Measurements from ENCODE around the gene ALDH1L1. TPM values are rescaled to one million over a fixed set of nuclear protein-coding genes. Genes with fewer than 3 reads are reported as not detected.
A peak's percentile ranks its signal among the peaks of the same experiment; 100 is the strongest.

ALDH1L1 gene
- total RNA-seq, 1 experiment from 2014 or later: not detected

- peaks cover 11% of the 10 kb centered on the region for H3K27me3 ChIP-seq (replicated peaks)
- no peaks in the 10 kb centered on the region for H3K36me3 ChIP-seq
- no peaks in the 10 kb centered on the region for H3K9me3 ChIP-seq (replicated peaks)
- H3K27ac ChIP-seq: no peak overlapping the region
- no peak overlapping the region for H3K4me3 ChIP-seq
- peak in 1 of 2 experiments; percentile 18 for DNase-seq (ENCODE audit: low read depth in 1 of 2, low spot score in 2 of 2)
- H3K4me1 ChIP-seq (replicated peaks): no peaks in the 10 kb centered on the region
These were observed 33.0 kb downstream of the ALDH1L1 start for GRCh38 chr3:126147147-126147931.

DNA sequence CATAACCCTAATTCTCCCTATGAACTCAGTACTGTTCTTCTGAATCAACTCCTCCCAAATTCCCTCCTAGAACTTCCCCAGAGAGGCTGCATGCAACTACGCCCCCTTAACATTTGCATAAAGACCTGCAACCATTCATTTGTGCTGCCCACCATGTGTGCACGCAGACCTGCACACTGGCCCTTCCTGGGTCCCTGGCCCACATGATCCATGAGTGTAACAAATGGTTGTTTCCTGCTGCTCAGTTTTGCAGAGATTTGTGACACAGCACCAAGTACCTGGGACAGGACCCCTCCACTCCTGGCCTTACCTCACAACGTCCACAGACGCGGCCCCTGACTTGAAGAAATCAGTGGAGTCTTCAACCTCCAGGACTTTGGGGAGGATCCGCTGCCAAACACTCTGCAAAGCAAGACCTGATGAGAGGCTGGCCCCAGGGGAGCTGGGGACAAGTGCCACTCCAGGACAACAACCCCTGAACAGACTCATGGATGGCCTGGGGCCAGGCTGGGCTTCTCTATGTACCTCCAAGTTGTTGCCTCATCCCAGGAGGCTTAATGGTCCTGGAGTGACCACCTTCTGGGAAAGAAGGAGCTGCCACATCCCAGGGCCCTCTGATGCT lies 33.8 kb downstream of the ALDH1L1 start:
- Histone ChIP-seq H3K36me3 (no peaks in the 10 kb centered on the region), H3K27me3 (replicated peaks) (peaks cover 13% of the 10 kb centered on the region), H3K4me1 (replicated peaks) (no peaks in the 10 kb centered on the region), H3K4me3 (no peak overlapping the region), H3K27ac (no peak overlapping the region), H3K9me3 (replicated peaks) (no peaks in the 10 kb centered on the region)
- DNase-seq (ENCODE audit: low read depth in 1 of 2, low spot score in 2 of 2): peak in 1 of 2 experiments; percentile 34

- H3K4me3 ChIP-seq: no peak overlapping the region
- peak in 1 of 2 experiments; percentile 21 for DNase-seq (ENCODE audit: low read depth in 1 of 2, low spot score in 2 of 2)
- no peak overlapping the region for H3K27ac ChIP-seq
- H3K27me3 ChIP-seq (replicated peaks): peaks cover 19% of the 10 kb centered on the region
- no peaks in the 10 kb centered on the region for H3K9me3 ChIP-seq (replicated peaks)
- H3K4me1 ChIP-seq (replicated peaks): no peaks in the 10 kb centered on the region
- H3K36me3 ChIP-seq: no peaks in the 10 kb centered on the region
These were observed 34.4 kb downstream of the ALDH1L1 start for GRCh38 chr3:126146034-126146433.

GRCh38 chr3:126142652-126143051 lies 37.7 kb downstream of the ALDH1L1 start:
- H3K27me3 ChIP-seq (replicated peaks): peaks cover 34% of the 10 kb centered on the region

DNA sequence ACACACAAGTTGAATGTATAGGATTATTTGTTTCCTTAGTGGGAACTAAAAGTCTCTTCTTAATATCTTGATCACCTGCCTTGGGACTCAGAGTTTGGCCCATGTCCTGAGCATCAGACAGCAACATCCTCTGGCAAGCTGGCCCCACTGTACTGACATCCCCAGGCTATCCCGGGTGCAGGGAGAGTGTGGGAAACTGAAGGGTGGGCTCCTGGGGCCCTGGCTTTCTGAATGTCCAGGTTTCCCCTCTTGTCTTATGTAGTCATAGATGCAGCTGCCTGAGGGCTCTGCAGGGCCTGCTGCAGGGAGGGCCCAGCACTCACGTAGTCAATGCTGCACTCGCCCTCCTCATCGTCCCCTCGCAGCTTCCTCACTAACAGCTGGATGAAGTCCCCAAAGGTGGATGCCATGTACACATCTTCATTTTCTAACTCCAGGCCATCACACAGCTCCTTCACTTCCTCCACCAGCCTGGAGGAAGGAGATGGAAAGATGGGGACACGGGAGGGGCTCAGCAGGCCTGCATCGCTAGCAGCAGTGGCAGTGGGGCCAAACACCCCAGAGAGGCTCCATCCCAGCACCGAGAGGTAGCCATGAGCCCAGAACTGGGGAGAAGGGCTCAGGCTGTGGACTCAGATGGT lies 42.8 kb downstream of the ALDH1L1 start:
- no peaks in the 10 kb centered on the region for H3K4me1 ChIP-seq (replicated peaks)
- DNase-seq (ENCODE audit: low read depth in 1 of 2, low spot score in 2 of 2): peak in 1 of 2 experiments; percentile 25
- no peak overlapping the region for H3K4me3 ChIP-seq
- peaks cover 25% of the 10 kb centered on the region for H3K27me3 ChIP-seq (replicated peaks)
- no peaks in the 10 kb centered on the region for H3K36me3 ChIP-seq
- H3K27ac ChIP-seq: no peak overlapping the region
- H3K9me3 ChIP-seq (replicated peaks): no peaks in the 10 kb centered on the region

More at GRCh38 chr3:126142652-126143051, 37.7 kb downstream of the ALDH1L1 start:
- no peaks in the 10 kb centered on the region for H3K4me1 ChIP-seq (replicated peaks)
- no peak overlapping the region for H3K27ac ChIP-seq
- DNase-seq (ENCODE audit: low read depth in 1 of 2, low spot score in 2 of 2): no peak
- H3K36me3 ChIP-seq: no peaks in the 10 kb centered on the region
- H3K4me3 ChIP-seq: no peak overlapping the region
- no peaks in the 10 kb centered on the region for H3K9me3 ChIP-seq (replicated peaks)

GRCh38 chr3:126136428-126137220 lies 43.8 kb downstream of the ALDH1L1 start:
- no peaks in the 10 kb centered on the region for H3K36me3 ChIP-seq
- no peaks in the 10 kb centered on the region for H3K9me3 ChIP-seq (replicated peaks)
- no peaks in the 10 kb centered on the region for H3K4me1 ChIP-seq (replicated peaks)
- no peak overlapping the region for H3K27ac ChIP-seq
- peak in 1 of 2 experiments; percentile 24 for DNase-seq (ENCODE audit: low read depth in 1 of 2, low spot score in 2 of 2)
- no peak overlapping the region for H3K4me3 ChIP-seq
- peaks cover 21% of the 10 kb centered on the region for H3K27me3 ChIP-seq (replicated peaks)

DNA sequence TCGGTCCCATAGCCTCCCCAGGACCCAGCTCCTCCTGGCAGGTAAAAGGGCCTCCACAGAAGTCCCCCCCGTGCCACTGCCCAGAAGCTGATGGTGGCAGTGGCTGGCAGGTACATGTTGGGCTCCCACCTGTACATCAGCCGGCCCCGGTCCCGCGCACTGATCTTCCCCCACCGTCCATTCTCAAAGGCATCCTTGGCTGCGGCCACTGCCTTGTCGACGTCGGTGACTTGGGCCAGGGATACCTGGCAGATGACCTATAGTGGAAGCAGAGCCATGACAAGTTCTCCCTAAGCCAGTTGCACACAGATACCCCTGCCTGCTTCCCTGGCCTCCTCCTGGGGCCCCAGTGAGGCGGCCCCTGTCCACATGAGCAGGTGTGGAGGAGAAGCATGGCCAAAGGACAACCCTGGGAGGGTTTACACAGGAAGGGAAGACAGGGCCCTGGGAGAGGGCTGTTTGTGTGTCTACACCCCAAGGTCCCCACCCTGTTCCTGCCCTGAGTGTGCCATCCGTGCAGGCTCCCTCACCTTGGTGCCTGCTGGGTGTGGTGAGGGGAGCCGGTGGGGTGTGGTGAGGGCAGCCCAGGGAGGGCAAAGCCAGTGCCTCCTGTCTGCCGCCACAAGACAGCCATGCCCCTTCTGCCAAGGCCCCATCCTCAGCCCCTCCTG lies 44.8 kb downstream of the ALDH1L1 start:
- Histone ChIP-seq H3K27me3 (replicated peaks) (peaks cover 12% of the 10 kb centered on the region), H3K36me3 (no peaks in the 10 kb centered on the region)
- peak in 1 of 2 experiments; percentile 21 for DNase-seq (ENCODE audit: low read depth in 1 of 2, low spot score in 2 of 2)

GRCh38 chr3:126135071-126135405 lies 45.3 kb downstream of the ALDH1L1 start:
- Histone ChIP-seq H3K9me3 (replicated peaks) (no peaks in the 10 kb centered on the region), H3K4me3 (no peak overlapping the region), H3K36me3 (no peaks in the 10 kb centered on the region), H3K27me3 (replicated peaks) (peaks cover 10% of the 10 kb centered on the region), H3K4me1 (replicated peaks) (no peaks in the 10 kb centered on the region), H3K27ac (no peak overlapping the region)
- peak in 1 of 2 experiments; percentile 31 for DNase-seq (ENCODE audit: low read depth in 1 of 2, low spot score in 2 of 2)

More for the DNA sequence above, 44.8 kb downstream of the ALDH1L1 start:
- Histone ChIP-seq H3K27ac (no peak overlapping the region), H3K4me1 (replicated peaks) (no peaks in the 10 kb centered on the region), H3K9me3 (replicated peaks) (no peaks in the 10 kb centered on the region), H3K4me3 (no peak overlapping the region)

DNA sequence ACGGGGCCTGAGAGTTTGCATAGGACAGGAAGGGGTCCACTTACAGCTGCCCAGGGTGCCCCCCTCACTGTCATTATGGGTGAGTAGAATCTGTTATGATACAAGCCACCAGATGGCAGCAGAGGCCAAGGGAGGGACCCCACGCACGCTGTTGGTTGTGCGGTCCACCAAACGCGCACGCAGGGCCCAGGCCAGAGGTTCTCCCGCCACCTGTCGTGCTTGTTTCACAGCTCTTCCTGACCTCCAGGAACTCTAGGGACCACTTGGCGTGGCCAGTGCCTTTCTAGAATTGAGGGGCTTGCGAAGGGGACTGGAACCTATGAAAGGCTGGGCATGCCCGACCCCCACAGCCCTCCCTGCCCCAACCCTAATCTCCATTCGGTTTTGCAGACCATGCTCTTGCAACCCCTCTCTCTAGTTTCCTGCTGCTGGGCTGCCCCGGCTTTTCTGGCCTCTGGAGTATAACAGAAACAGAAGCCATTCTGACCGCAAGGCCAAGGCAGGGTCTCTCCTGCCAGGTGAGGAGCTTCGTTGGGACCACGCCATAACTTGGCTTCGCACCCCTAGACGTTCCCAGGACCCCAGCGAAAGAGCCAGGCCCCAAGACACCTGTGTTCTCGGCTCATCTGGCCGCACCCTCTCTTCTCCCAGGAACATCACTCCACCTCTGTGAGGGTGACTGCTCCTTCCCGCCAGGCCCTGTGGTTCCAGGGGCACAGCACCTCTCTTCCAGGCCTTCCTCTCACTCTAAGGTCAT lies 46.0 kb downstream of the ALDH1L1 start:
- no peaks in the 10 kb centered on the region for H3K9me3 ChIP-seq (replicated peaks)
- peaks cover 4% of the 10 kb centered on the region for H3K27me3 ChIP-seq (replicated peaks)
- no peaks in the 10 kb centered on the region for H3K36me3 ChIP-seq
- peak; percentile 46 to 63 for DNase-seq (ENCODE audit: low read depth in 1 of 2, low spot score in 2 of 2)
- no peaks in the 10 kb centered on the region for H3K4me1 ChIP-seq (replicated peaks)
- H3K4me3 ChIP-seq: no peak overlapping the region
- no peak overlapping the region for H3K27ac ChIP-seq

- no peaks in the 10 kb centered on the region for H3K4me1 ChIP-seq (replicated peaks)
- H3K36me3 ChIP-seq: no peaks in the 10 kb centered on the region
- no peak overlapping the region for H3K27ac ChIP-seq
- DNase-seq (ENCODE audit: low read depth in 1 of 2, low spot score in 2 of 2): peak in 1 of 2 experiments; percentile 22
- no peak overlapping the region for H3K4me3 ChIP-seq
- H3K27me3 ChIP-seq (replicated peaks): no peaks in the 10 kb centered on the region
- H3K9me3 ChIP-seq (replicated peaks): no peaks in the 10 kb centered on the region
These were observed 46.8 kb downstream of the ALDH1L1 start for GRCh38 chr3:126133606-126134005.

DNA sequence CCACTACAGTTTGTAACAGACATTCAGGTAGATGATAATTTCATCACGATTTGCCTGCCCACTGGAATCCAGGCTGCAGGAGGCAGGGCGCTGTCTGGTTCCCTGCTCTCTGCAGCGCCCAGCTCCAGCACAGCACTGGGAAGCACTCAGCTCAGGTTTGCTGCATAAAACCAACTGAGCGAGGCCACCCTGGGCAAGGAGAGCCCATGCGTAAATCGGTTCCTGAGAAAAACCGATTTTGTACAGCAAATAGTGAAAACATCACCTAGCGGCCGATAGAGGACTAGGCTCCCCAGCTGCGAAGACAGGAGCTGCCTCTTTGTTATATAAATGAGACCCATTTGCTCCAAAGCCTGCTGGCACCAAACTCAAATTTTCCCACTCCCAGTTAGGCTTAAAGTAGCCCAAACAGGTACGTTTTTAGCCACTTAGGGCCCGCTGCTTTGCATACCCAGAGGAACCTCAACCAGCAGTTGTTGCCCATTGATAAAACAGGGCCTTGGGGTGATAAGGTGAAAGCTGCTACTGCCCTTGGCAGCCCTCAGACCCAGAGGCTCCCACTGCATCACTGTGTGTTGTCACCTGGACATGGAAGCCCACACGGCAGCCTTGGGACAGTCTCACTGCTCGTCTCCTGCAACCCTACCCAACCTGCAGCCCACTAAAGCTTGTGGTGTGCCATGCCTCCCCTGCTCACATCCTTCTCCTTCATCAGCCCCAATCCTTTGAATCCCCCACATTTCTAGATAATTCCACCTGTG lies 47.5 kb downstream of the ALDH1L1 start:
- no peaks in the 10 kb centered on the region for H3K4me1 ChIP-seq (replicated peaks)
- no peaks in the 10 kb centered on the region for H3K27me3 ChIP-seq (replicated peaks)
- H3K27ac ChIP-seq: no peak overlapping the region
- no peak overlapping the region for H3K4me3 ChIP-seq
- no peaks in the 10 kb centered on the region for H3K36me3 ChIP-seq
- no peaks in the 10 kb centered on the region for H3K9me3 ChIP-seq (replicated peaks)
- DNase-seq (ENCODE audit: low read depth in 1 of 2, low spot score in 2 of 2): peak in 1 of 2 experiments; percentile 16

Measured in SJSA1 (cell line).